HG03095 (cell line): ENCODE data around the gene NELFA.

Experiments used
- ATAC-seq: cut with Tn5 transposase; IDR thresholded peaks from one replicate; pipeline ENCODE4 v1.9.1; 2021; ENCODE audit warnings: moderate library complexity; ENCODE audit not compliant: unreplicated experiment

The NELFA gene

DNA sequence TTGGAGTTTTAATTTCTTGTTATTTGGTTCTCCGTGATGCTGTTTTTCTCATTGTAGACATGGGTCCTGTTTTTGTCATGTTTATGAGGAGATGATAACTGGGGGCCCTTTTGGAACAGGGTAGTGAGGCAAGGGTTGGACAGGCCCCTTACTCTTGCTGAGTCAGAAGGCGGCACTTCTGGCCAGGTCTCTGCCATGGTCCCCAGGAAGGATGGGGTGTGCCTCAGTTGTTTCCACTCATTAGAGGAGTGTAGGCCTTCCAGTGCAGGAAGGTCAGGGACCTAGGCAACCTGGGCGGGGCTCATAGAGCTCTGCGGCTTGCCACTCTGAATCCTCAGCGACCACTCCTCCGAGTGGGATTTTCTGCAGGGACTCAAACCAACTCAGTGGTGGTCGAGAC lies 68.2 kb downstream of the NELFA start:
- ATAC-seq = no peak

DNA sequence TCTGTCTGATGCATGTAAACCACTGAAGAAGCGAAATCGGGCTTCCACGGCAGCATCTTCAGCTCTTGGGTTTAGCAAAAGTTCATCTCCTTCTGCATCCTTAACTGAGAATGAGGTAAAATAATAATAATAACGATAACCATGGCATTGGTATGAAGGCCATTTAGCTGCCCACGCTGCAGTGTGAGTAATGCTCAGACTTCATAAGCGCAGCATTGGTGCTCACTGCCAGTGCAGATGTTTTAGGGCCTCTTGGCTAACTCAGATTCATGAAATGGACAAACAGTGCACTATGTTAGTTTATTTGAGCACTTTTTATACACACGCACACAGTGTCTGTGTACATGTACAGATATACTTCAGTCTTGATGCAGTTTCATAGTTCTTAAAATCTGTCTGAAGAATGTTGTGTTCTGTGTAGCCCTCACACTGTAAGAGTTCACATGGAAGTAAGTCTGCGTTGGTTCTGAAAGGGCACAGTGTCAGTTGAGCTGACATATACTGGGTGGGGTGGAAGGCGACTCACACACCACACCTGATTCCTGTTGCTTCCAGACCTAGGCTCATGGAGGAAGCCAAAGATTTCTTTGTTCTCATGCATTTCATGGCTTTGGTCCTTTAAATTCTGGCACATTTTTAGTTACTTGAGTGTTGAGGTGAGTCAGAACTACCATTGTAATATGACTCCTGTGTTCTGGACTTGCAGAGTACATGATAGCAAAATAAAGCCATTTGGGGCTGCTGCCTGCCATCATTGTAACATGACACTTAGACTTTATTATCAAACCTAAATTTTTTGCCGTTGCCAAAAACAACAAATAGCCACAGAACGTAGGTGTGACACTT lies 68.9 kb downstream of the NELFA start:
- no peak for ATAC-seq

DNA sequence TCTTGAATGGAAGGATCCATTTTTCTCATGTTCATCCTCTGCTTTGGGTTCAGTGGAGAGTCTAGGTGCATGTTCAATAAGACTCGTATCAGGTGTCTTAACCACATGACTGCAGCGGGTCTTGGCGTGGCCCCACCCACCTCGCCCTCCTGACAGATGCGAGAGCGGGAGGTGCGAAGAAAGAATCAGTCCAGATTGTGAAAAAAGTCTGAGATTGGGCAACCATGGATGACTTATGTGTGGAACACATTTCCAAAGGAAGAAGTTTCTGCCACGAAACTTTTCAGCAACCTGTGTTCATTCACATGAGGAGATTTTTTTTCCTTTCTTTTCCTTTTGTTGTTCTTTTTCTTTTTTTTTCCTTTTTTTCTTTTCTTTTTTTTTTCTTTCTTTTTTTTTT lies 70.7 kb downstream of the NELFA start:
- ATAC-seq = no peak

- ATAC-seq = no peak
Measured at GRCh38 chr4:1937550-1937949, 71.2 kb downstream of the NELFA start.

DNA sequence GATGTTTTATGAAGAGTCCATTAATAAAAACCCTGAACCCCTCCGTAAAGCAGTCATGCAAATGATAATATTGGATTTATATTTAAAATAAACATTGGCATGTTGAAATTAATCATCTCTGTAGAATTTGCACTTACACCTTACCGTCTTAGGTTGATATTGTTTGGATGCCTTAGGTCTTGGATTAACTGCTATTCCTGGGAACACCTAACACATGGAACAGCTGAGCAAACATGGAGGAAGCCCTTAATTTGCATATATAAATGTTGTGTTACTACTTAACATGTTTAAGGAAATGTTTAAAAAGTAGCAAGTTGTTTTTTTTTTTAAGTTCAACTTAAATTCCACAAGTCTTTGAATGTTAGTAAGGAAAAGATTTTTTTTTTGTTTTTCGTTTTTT lies 75.1 kb downstream of the NELFA start:
- no peak for ATAC-seq

DNA sequence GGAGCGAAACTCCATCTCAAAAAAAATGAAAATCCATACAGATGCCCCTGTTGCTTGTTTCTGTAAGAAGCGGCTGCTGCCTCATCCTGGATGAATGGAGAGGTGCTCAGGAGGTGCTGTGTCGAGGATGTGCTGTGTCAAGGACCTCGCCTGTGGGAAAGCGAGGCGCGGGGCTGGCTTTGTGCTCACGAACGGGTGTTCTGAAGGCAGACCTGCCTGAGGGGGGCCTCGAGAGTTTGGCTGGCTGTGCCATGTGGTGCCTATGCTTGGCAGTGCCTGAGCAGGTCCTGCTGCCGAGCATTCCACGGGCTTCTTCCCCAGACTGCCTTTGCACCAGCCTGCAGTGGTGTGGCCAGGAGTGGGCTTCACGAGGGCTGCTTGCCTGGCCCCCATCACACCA lies 76.0 kb downstream of the NELFA start:
- no peak for ATAC-seq
